ENCODE results near the gene FLYWCH2. TPM values are rescaled to one million over a fixed set of nuclear protein-coding genes. Genes with fewer than 3 reads are reported as not detected.
"Not testable (repeated sequence)": the region's sequence is repeated elsewhere in the genome, so short reads cannot be mapped to it uniquely, and the experiment has no call there.

Gene FLYWCH2
- total RNA-seq, 1 donor from 2014 or later = 28.6 TPM

DNA sequence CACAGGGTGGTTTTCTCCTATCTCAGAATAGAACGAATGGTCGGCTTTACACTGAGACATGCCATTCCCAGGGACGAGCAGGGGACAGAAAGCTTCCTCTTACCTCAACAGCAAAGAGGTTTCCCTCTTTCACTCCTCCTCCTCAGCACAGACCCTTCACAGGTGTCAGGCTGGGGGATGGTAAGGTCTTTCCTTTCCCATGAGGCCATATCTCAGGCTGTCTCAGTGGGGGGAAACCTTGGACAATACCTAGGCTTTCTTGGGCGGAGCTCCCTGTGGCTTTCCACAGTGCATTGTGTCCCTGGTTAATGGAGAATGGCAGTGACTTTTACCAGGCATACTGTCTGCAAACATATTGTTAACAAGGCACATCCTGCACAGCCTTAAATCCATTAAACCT, 45.1 kb downstream of the FLYWCH2 start:
- intact Hi-C loops (cut with micrococcal nuclease); DNase-seq: not testable (repeated sequence)

DNA sequence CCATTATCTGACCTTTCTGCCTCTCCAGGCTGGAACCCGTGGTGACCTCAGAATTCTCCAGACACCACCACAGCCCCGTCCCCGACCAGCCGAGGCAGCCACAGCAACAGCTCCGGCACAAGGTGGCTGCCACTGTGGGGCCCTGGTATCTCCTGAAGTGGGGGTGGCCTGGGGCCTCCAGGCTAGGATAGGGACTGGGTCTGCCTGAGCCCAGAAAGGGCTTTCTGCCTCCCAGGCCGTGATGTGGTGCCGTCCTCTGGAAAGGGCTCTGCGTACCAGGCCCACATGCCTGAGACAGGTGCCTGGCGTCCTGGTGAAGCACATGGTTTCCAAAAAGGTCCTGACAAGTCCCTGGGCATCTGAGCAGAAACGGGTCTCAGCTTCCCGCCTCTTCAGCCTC, 45.8 kb downstream of the FLYWCH2 start:
- intact Hi-C loops (cut with micrococcal nuclease) = no loop called here
- DNase-seq = no peak
- ATAC-seq = no peak

More for the DNA sequence above, 45.1 kb downstream of the FLYWCH2 start:
- ATAC-seq = not testable (repeated sequence)

- intact Hi-C loops (cut with micrococcal nuclease) = no loop called here
- no peak for DNase-seq
- no peak for ATAC-seq
Observed at GRCh38 chr16:2929693-2930092, 46.7 kb downstream of the FLYWCH2 start.

- DNase-seq (no peak), ATAC-seq (no peak)
- intact Hi-C loops (cut with micrococcal nuclease) = no loop called here
Observed at GRCh38 chr16:2930236-2930635, 47.2 kb downstream of the FLYWCH2 start.

GRCh38 chr16:2931231-2931914, 48.4 kb downstream of the FLYWCH2 start:
- intact Hi-C loops (cut with micrococcal nuclease); ATAC-seq; DNase-seq: not testable (repeated sequence)

DNA sequence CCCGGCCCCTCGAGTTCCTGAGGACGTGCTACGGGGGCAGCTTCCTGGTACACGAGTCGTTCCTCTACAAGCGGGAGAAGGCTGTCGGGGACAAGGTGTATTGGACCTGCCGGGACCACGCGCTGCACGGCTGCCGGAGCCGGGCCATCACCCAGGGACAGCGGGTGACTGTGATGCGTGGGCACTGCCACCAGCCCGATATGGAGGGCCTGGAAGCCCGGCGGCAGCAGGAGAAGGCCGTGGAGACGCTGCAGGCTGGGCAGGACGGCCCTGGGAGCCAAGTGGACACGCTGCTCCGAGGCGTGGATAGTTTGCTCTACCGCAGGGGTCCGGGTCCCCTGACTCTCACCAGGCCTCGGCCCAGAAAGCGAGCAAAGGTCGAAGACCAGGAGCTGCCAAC, 50.1 kb downstream of the FLYWCH2 start:
- intact Hi-C loops (cut with micrococcal nuclease) = no loop called here
- DNase-seq = no peak
- ATAC-seq = no peak

GRCh38 chr16:2933701-2934100, 50.7 kb downstream of the FLYWCH2 start:
- ATAC-seq (no peak), DNase-seq (no peak)
- intact Hi-C loops (cut with micrococcal nuclease) = no loop called here

- intact Hi-C loops (cut with micrococcal nuclease) = no loop called here
- no peak for DNase-seq
- no peak for ATAC-seq
Observed at GRCh38 chr16:2934450-2934849, 51.4 kb downstream of the FLYWCH2 start.

DNA sequence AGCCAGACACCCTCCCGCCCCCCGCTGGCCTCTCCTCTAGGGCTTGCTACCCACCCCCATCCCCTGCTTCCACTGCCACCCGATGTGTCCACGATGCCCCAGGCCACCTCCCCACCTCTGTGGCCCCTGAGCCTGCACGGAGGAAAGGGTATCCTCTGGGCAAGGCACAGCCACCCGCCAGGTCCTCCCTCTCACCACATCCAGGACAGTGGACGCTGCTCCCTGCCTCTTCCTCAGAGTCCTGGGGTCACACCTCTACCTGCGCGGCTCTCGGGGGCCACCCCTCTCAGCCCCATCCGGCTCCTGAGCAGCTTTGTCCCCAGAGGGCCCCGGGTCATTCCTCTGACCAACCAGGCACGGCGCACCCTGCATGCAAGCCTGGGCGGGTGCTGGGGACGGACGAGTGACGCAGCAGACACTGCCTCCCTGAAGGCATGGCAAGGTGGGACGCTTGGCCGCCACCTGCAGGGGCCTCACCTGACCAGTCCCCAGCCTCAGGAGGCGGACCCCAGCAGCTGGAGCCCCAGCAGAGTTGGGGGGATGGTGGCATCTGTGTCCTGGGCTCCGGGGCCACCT, 53.5 kb downstream of the FLYWCH2 start:
- ATAC-seq (no peak), DNase-seq (no peak)
- intact Hi-C loops (cut with micrococcal nuclease) = no loop called here

DNA sequence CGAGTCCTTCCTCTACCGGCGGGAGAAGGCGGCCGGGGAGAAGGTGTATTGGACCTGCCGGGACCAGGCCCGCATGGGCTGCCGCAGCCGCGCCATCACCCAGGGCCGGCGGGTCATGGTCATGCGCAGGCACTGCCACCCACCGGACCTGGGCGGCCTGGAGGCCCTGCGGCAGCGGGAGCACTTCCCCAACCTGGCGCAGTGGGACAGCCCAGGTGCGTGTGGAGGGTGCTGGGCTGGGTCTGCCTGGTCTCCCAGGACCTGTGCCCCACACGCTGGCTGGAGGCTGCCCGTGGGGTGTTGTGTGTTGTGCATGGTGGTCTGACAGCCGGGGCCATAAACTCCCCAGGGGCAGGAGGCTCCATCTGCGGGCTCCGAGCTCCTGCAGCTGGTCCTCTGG, 54.2 kb downstream of the FLYWCH2 start:
- ATAC-seq (no peak), DNase-seq (no peak)
- intact Hi-C loops (cut with micrococcal nuclease) = no loop called here

- intact Hi-C loops (cut with micrococcal nuclease) = no loop called here
- ATAC-seq = no peak
- DNase-seq = no peak
Observed at GRCh38 chr16:2938206-2938605, 55.2 kb downstream of the FLYWCH2 start.

DNA sequence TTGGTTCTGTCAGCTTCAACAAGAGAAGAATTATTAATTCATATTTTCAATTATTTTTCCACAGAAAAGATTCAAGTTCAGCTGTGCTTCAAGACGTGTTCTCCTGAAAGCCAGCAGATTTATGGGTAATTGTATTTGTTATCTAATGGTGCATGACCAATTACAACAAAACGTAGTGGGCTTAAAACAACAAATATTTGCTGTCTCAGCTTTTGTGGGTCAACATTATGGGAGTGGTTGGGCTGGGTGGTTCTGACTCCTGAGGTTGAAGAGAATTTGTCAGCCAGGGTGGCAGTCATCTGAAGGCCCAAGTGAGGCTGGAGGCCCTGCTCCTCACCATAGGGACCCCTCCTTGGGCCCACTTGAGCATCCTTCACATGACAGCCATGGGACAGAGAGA, 57.0 kb downstream of the FLYWCH2 start:
- DNase-seq (no peak), ATAC-seq (no peak)
- intact Hi-C loops (cut with micrococcal nuclease) = no loop called here

- intact Hi-C loops (cut with micrococcal nuclease) = no loop called here
- DNase-seq (no peak), ATAC-seq (no peak)
Observed at GRCh38 chr16:2942045-2942444, 59.0 kb downstream of the FLYWCH2 start.

DNA sequence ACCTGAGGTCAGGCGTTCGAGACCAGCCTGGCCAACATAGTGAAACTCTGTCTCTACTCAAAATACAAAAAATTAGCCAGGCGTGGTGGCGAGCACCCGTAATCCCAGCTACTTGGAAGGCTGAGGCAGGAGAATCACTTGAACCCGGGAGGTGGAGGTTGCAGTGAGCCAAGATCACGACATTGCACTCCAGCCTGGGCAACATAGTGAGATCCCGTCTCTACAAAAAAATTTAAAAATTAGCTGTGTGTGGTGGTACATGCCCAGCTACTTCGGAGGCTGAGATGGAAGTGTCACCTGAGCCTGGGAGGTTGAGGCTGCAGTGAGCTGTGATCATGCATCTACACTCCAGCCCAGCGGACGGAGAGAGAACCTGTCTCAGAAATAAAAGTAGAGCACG, 60.7 kb downstream of the FLYWCH2 start:
- ATAC-seq; intact Hi-C loops (cut with micrococcal nuclease); DNase-seq: not testable (repeated sequence)

GRCh38 chr16:2946649-2947048, 63.6 kb downstream of the FLYWCH2 start:
- DNase-seq = no peak
- intact Hi-C loops (cut with micrococcal nuclease) = no loop called here
- ATAC-seq = no peak

Other genes with a start within 250 kb of the FLYWCH2 start
- 10.4 TPM for gene KCTD5, start 200.7 kb upstream of the FLYWCH2 start, total RNA-seq
- 0.12 TPM for gene PRSS27, start 163.0 kb upstream of the FLYWCH2 start, total RNA-seq
- gene SRRM2, start 130.6 kb upstream of the FLYWCH2 start, total RNA-seq = 292 TPM
- gene ELOB, start 105.9 kb upstream of the FLYWCH2 start, total RNA-seq = 325 TPM
- not detected for gene PRSS33, start 95.7 kb upstream of the FLYWCH2 start, total RNA-seq
- gene PRSS41, start 84.7 kb upstream of the FLYWCH2 start, total RNA-seq = not detected
- gene PRSS21, start 66.0 kb upstream of the FLYWCH2 start, total RNA-seq = not detected
- gene ZG16B, start 52.9 kb upstream of the FLYWCH2 start, total RNA-seq = 0.37 TPM
- gene PRSS22, start 25.0 kb upstream of the FLYWCH2 start, total RNA-seq = not detected
- 36.1 TPM for gene FLYWCH1, start 28.7 kb downstream of the FLYWCH2 start, total RNA-seq
- gene KREMEN2, start 81.1 kb downstream of the FLYWCH2 start, total RNA-seq = not detected
- gene PAQR4, start 86.1 kb downstream of the FLYWCH2 start, total RNA-seq = 7.9 TPM
- gene PKMYT1, start 97.2 kb downstream of the FLYWCH2 start, total RNA-seq = 0.55 TPM
- gene CLDN9, start 129.7 kb downstream of the FLYWCH2 start, total RNA-seq = 1.2 TPM
- not detected for gene CLDN6, start 135.0 kb downstream of the FLYWCH2 start, total RNA-seq
- gene TNFRSF12A, start 137.2 kb downstream of the FLYWCH2 start, total RNA-seq = 17.7 TPM
- gene HCFC1R1, start 140.7 kb downstream of the FLYWCH2 start, total RNA-seq = 61.1 TPM
- gene THOC6, start 140.8 kb downstream of the FLYWCH2 start, total RNA-seq = 11.3 TPM
- gene BICDL2, start 153.7 kb downstream of the FLYWCH2 start, total RNA-seq = not detected
- 2.8 TPM for gene MMP25, start 163.3 kb downstream of the FLYWCH2 start, total RNA-seq
- 46.0 TPM for gene IL32, start 182.4 kb downstream of the FLYWCH2 start, total RNA-seq
- not detected for gene ZSCAN10, start 216.1 kb downstream of the FLYWCH2 start, total RNA-seq
- 8.8 TPM for gene ZNF205, start 229.4 kb downstream of the FLYWCH2 start, total RNA-seq

All from left ventricle myocardium superior (tissue), 1 donor.